K562 (cell line): Measurements from ENCODE around the gene CARD14. TPM values are rescaled to one million over a fixed set of nuclear protein-coding genes. Genes with fewer than 3 reads are reported as not detected.
A peak's percentile ranks its signal among the peaks of the same experiment; 100 is the strongest.

Experiments used
- ATAC-seq: fragments of 200-7000 bp; cut with Tn5 transposase; 3 replicates; pipeline ENCODE4 v1.9.1; 2020; ENCODE audit warnings: moderate library complexity
- BruUV-seq: library from RNA; stranded (reverse); fragments of 400-500 nt; replicated peaks from 2 replicates; lab custom pipeline; 2021; lab: Mats Ljungman, UMichigan
- CTCF ChIA-PET: fragments of 300-600 bp; formaldehyde crosslinking; extraction: SDS; loops from one replicate; lab custom pipeline; 2021; ENCODE audit warnings: low intra/inter-chr PET ratio; lab: Yijun Ruan, JAX
- POLR2A ChIA-PET: fragments of 300-600, 350-650 bp; sonication (Branson Sonifier 250); formaldehyde crosslinking; extraction: SDS; loops from one replicate; lab custom pipeline; 2021; ENCODE audit warnings: antibody characterized with exemption, inconsistent platforms; lab: Yijun Ruan, JAX
- DNase-seq, 4 experiments: peaks; one replicate each; pipeline versions ENCODE4 v3.0.0 to v3.0.0-alpha.2; 2011 to 2018; ENCODE audit warnings: low spot score in 3 of 4, mixed read lengths in 3 of 4; ENCODE audit errors: extremely low read depth in 1 of 4
- FAIRE-seq: peaks from 2 replicates; lab custom pipeline; 2011; peaks lifted over from hg19 to GRCh38; lab: Jason Lieb, UNC
- H2AFZ ChIP-seq: 2 replicates; pipeline ENCODE4 v1.6.0; 2011; ENCODE audit warnings: low read depth, low read length, control low read depth, inconsistent platforms
- H3K27ac ChIP-seq: fragments of 200-600 bp; 3 replicates; pipeline ENCODE4 v1.8.0; 2011; ENCODE audit warnings: low read depth, mild to moderate bottlenecking, control low read depth, inconsistent platforms, low read length, moderate library complexity, mixed read lengths; ENCODE audit errors: extremely low read depth
- H3K27me3 ChIP-seq, 2 experiments: fragments of 300-600 bp in 1 of 2; 2 replicates in 1 of 2; 3 replicates in 1 of 2; pipeline versions ENCODE4 v1.6.0 to v1.8.0; 2011; ENCODE audit warnings: inconsistent platforms in 2 of 2, low read length in 2 of 2, mild to moderate bottlenecking in 1 of 2, mixed read lengths in 1 of 2, moderate library complexity in 1 of 2; ENCODE audit not compliant: control insufficient read depth in 2 of 2, insufficient read depth in 2 of 2
- H3K36me3 ChIP-seq: fragments of 300-600 bp; 3 replicates; pipeline ENCODE4 v1.8.0; 2011; ENCODE audit warnings: mild to moderate bottlenecking, low read length, inconsistent platforms; ENCODE audit not compliant: control insufficient read depth, insufficient read depth
- H3K4me1 ChIP-seq, 2 experiments: fragments of 200-600 bp in 1 of 2; replicated peaks in 1 of 2; 2 replicates in 1 of 2; 3 replicates in 1 of 2; pipeline versions ENCODE4 v1.5.1 to v1.8.0; 2011; ENCODE audit warnings: inconsistent platforms in 2 of 2, low read length in 2 of 2, mild to moderate bottlenecking in 1 of 2, mixed read lengths in 1 of 2, moderate library complexity in 1 of 2; ENCODE audit not compliant: control insufficient read depth in 2 of 2, insufficient read depth in 2 of 2
- H3K4me2 ChIP-seq: 2 replicates; pipeline ENCODE4 v1.6.1; 2011; ENCODE audit warnings: low read length, control low read depth, inconsistent platforms, mixed read lengths; ENCODE audit not compliant: insufficient read depth
- H3K4me3 ChIP-seq: fragments of 200-600 bp; sonication (generic), shearing (Covaris generic); 2 replicates; pipeline ENCODE4 v1.5.1; 2016; ENCODE audit warnings: control low read depth, inconsistent platforms
- H3K79me2 ChIP-seq: fragments of 200-600 bp; 3 replicates; pipeline ENCODE4 v1.8.0; 2011; ENCODE audit warnings: low read length, inconsistent platforms; ENCODE audit not compliant: control insufficient read depth, insufficient read depth
- H3K9ac ChIP-seq, 2 experiments: 2 replicates each; pipeline versions ENCODE4 v1.6.0 to v1.6.1; 2011; ENCODE audit warnings: low read depth in 2 of 2, low read length in 2 of 2, control low read depth in 1 of 2, inconsistent platforms in 1 of 2, mild to moderate bottlenecking in 1 of 2, mixed read lengths in 1 of 2; ENCODE audit not compliant: insufficient read depth in 1 of 2
- H3K9me1 ChIP-seq: one replicate; pipeline ENCODE4 v1.6.0; 2011; ENCODE audit warnings: inconsistent platforms, mild to moderate bottlenecking, low read length, moderate library complexity; ENCODE audit not compliant: control insufficient read depth, insufficient read depth
- H3K9me3 ChIP-seq: replicated peaks from 2 replicates; pipeline ENCODE4 v1.5.1; 2011; ENCODE audit warnings: low read depth, low read length, inconsistent platforms; ENCODE audit not compliant: control insufficient read depth, insufficient read depth
- H4K20me1 ChIP-seq: replicated peaks from 2 replicates; pipeline ENCODE4 v1.6.1; 2011; ENCODE audit warnings: low read length, inconsistent platforms, mixed read lengths; ENCODE audit not compliant: control insufficient read depth, insufficient read depth
- ADNP ChIP-seq: fragments of 200-800 bp; sonication (Bioruptor generic); IDR thresholded peaks from 2 replicates; pipeline ENCODE4 v1.6.1; 2016; ENCODE audit warnings: missing genetic modification characterization, missing compliant biosample characterization
- HDAC6 ChIP-seq: IDR thresholded peaks from 2 replicates; pipeline ENCODE4 v1.6.1; 2012; ENCODE audit warnings: low read depth, mild to moderate bottlenecking, control low read depth, inconsistent platforms, low read length, moderate library complexity
- KAT8 ChIP-seq: fragments of 450-650 bp; IDR thresholded peaks from 2 replicates; pipeline ENCODE4 v1.6.1; 2016; ENCODE audit warnings: low read depth, mild to moderate bottlenecking
- KDM2B ChIP-seq: fragments of 250-450 bp; sonication (Bioruptor Pico); IDR thresholded peaks from 2 replicates; pipeline ENCODE4 v1.8.0; 2021; ENCODE audit warnings: mild to moderate bottlenecking, moderate library complexity
- MCM5 ChIP-seq: fragments of 450-650 bp; IDR thresholded peaks from 2 replicates; pipeline ENCODE4 v1.6.1; 2016; ENCODE audit warnings: low read depth
- NFIC ChIP-seq: fragments of 450-650 bp; IDR thresholded peaks from 2 replicates; pipeline ENCODE4 v1.6.1; 2017; ENCODE audit warnings: mild to moderate bottlenecking, inconsistent platforms
- PTTG1 ChIP-seq: fragments of 450-650 bp; IDR thresholded peaks from 2 replicates; pipeline ENCODE4 v1.6.1; 2016; ENCODE audit warnings: low read depth, mild to moderate bottlenecking, missing genetic modification characterization, missing compliant biosample characterization
- SAFB2 ChIP-seq: fragments of 200-400 bp; formaldehyde crosslinking; IDR thresholded peaks from 2 replicates; pipeline ENCODE4 v1.6.1; 2018; ENCODE audit warnings: borderline replicate concordance, low read length, low read depth, moderate library complexity; ENCODE audit not compliant: severe bottlenecking
- SIRT6 ChIP-seq: IDR thresholded peaks from one replicate; pipeline ENCODE4 v1.6.1; 2012; ENCODE audit warnings: low read depth, mild to moderate bottlenecking, control low read depth, inconsistent platforms, low read length, moderate library complexity
- WGBS: fragments of 100-300 bp; shearing (Covaris generic); methylation state at CpG from one replicate; pipeline ENCODE4 v1.1.6; 2016; ENCODE audit warnings: low coverage, mixed read lengths; ENCODE audit not compliant: insufficient coverage; ENCODE audit errors: missing lambda C conversion rate; 5-methylcytosine and 5-hydroxymethylcytosine counted together
- in situ Hi-C: fragments of 300-500 bp; cut with MboI; formaldehyde crosslinking; loops from 4 replicates; pipeline ENCODE4 v1.15.0; 2018; ENCODE audit warnings: inconsistent platforms, mixed read lengths
- intact Hi-C: fragments of 100-400 bp; cut with micrococcal nuclease; formaldehyde crosslinking; loops from 2 replicates; pipeline ENCODE4 v1.14.2; 2022
- polyA plus RNA-seq, 8 experiments: library from polyadenylated mRNA; depleted of rRNA in 4 of 8; stranded (reverse) in 5 of 8; unstranded in 3 of 8; fragments of >200 nt; fragmentation: Nextera tagmentation in 2 of 8; fragmentation: Illumina TruSeq in 1 of 8; extraction: Ambion mirVana in 2 of 8; extraction: Trizol in 1 of 8; gene quantifications; 2 replicates each; pipeline versions ENCODE4 v1.2.1 to v1.2.3, GENCODE V29; 2011 to 2014; ENCODE audit warnings: inconsistent platforms in 1 of 8, missing spikeins in 1 of 8
- total RNA-seq, 7 experiments: library from RNA; depleted of rRNA in 6 of 7; stranded (reverse); fragments of >200 nt in 6 of 7; fragmentation: Illumina TruSeq in 2 of 7; extraction: Trizol in 2 of 7; gene quantifications; 2 replicates each; pipeline versions ENCODE4 v1.2.1 to v1.2.3, GENCODE V29; 2011 to 2021; ENCODE audit warnings: low replicate concordance in 1 of 7
- TF ChIP-seq, protein P1 (sequence below): sonication (generic); formaldehyde crosslinking; IDR thresholded peaks from 2 replicates; pipeline ENCODE4 v1.8.0; 2022; ENCODE audit warnings: missing genetic modification reagents, mild to moderate bottlenecking, borderline replicate concordance
- TF ChIP-seq, protein P2 (sequence below): fragments of 450-650 bp; IDR thresholded peaks from one replicate; pipeline ENCODE4 v1.6.1; 2018; ENCODE audit warnings: mild to moderate bottlenecking, moderate library complexity; ENCODE audit not compliant: partially characterized antibody
- TF ChIP-seq, protein P3 (sequence below): IDR thresholded peaks from 2 replicates; pipeline ENCODE4 v1.6.1; 2012; ENCODE audit warnings: low read depth, low read length, improper control_type of control experiment, borderline replicate concordance
- TF ChIP-seq, protein P4 (sequence below): sonication (generic); formaldehyde crosslinking; IDR thresholded peaks from 2 replicates; pipeline ENCODE4 v1.8.1; 2023; ENCODE audit warnings: mild to moderate bottlenecking, missing genetic modification reagents

CARD14 gene
- total and polyA plus RNA-seq, 9 of the 15 experiments (the other 6 are each of a cell fraction or from before 2014, with no cell fraction given): not detected

DNA sequence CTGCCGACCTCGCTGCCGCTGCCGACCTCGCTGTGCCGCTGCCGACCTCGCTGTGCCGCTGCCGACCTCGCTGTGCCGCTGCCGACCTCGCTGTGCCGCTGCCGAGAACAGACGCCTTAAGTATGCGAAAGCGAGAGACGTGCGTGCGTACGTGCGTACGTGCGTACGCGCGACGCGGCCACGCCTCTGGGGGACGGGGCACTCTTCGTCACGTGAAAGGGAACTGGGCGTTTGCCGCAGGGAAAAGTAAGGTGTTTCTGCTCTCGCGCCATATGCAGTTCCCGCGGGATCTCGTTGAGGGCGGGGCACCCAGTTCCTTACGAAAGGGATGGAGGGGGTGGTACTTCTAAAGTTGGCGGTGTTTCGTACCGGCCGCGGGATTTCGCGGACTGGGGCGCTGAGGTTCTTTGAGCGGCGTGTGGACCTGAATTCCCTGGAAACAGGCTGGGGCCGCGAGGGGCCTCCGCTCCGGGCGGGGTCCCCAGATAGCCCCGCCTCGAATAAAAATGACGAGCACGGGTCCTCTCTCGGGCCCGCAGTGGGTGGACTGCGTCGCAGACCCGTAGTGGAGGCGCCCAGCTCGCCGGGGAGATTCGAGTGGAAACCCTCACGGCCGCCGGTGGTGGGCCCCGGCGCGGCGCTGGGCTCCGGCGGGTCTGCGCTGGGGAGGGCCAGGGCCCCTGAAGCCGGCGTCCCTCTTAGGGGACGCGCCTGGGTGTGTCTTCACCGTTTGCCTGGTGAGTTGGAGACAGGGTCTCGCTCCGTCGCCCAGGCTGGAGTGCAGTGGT is 22.6 kb upstream of the CARD14 start, which contains the start of gene EIF4A3:
EIF4A3 (minus strand) TSS at position 94 of the 788 bp plus-strand sequence. CDS start 167 bp downstream, outside the sequence.
- Histone ChIP-seq H3K9me3 (no peaks in the 10 kb centered on the region), H2AFZ (peak within 1 kb of the TSS; percentile 81), H3K9ac (peak within 1 kb of the TSS; percentile 90 to 99), H3K9me1 (no peaks in the 10 kb centered on the region), H3K79me2 (peaks cover 54% of the 10 kb centered on the region), H3K27ac (peak within 1 kb of the TSS; percentile 86), H3K4me2 (peak within 1 kb of the TSS; percentile 83), H4K20me1 (peaks cover 13% of the 10 kb centered on the region), H3K4me1 (peaks cover 13 to 17% of the 10 kb centered on the region in 2 experiments; a peak in 4 of 5 replicates), H3K4me3 (peak within 1 kb of the TSS; percentile 95), H3K36me3 (peaks cover 35% of the 10 kb centered on the region), H3K27me3 (no peaks in the 10 kb centered on the region)
- peak; percentile 100 for FAIRE-seq
- ChIA-PET CTCF (no interaction called here), POLR2A (interaction anchor here (0.6 to 3.8 kb wide), 5 partner anchors 16 to 114 kb away, joined by 3 to 24 read pairs (median 3); no protein-coding TSS in a partner anchor)
- ATAC-seq: peak; percentile 96
- in situ Hi-C loops: no loop called here
- peak; percentile 90 to 99 (median 95) for DNase-seq
- BruUV-seq: TSS peak; percentile 88
- intact Hi-C loops: no loop called here
- WGBS: under 1% methylated on average over 73 of the region's 90 CpGs
- TF ChIP-seq MCM5 (no peak), PTTG1 (tag) (no peak), SIRT6 (no peak), ADNP (tag) (no peak), KDM2B (CRISPR knock-in tag) (0 out of 2 replicates have a peak, but pooled peaks have one; percentile 67), NFIC (no peak), KAT8 (no peak), SAFB2 (no peak), HDAC6 (no peak)
- TF ChIP-seq, protein P1, sequence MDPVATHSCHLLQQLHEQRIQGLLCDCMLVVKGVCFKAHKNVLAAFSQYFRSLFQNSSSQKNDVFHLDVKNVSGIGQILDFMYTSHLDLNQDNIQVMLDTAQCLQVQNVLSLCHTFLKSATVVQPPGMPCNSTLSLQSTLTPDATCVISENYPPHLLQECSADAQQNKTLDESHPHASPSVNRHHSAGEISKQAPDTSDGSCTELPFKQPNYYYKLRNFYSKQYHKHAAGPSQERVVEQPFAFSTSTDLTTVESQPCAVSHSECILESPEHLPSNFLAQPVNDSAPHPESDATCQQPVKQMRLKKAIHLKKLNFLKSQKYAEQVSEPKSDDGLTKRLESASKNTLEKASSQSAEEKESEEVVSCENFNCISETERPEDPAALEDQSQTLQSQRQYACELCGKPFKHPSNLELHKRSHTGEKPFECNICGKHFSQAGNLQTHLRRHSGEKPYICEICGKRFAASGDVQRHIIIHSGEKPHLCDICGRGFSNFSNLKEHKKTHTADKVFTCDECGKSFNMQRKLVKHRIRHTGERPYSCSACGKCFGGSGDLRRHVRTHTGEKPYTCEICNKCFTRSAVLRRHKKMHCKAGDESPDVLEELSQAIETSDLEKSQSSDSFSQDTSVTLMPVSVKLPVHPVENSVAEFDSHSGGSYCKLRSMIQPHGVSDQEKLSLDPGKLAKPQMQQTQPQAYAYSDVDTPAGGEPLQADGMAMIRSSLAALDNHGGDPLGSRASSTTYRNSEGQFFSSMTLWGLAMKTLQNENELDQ: no peak
- TF ChIP-seq, protein P2, sequence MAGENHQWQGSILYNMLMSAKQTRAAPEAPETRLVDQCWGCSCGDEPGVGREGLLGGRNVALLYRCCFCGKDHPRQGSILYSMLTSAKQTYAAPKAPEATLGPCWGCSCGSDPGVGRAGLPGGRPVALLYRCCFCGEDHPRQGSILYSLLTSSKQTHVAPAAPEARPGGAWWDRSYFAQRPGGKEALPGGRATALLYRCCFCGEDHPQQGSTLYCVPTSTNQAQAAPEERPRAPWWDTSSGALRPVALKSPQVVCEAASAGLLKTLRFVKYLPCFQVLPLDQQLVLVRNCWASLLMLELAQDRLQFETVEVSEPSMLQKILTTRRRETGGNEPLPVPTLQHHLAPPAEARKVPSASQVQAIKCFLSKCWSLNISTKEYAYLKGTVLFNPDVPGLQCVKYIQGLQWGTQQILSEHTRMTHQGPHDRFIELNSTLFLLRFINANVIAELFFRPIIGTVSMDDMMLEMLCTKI: no peak
- TF ChIP-seq, protein P3, sequence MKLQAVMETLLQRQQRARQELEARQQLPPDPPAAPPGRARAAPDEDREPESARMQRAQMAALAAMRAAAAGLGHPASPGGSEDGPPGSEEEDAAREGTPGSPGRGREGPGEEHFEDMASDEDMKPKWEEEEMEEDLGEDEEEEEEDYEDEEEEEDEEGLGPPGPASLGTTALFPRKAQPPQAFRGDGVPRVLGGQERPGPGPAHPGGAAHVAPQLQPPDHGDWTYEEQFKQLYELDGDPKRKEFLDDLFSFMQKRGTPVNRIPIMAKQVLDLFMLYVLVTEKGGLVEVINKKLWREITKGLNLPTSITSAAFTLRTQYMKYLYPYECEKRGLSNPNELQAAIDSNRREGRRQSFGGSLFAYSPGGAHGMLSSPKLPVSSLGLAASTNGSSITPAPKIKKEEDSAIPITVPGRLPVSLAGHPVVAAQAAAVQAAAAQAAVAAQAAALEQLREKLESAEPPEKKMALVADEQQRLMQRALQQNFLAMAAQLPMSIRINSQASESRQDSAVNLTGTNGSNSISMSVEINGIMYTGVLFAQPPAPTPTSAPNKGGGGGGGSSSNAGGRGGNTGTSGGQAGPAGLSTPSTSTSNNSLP: no peak
- TF ChIP-seq, protein P4, sequence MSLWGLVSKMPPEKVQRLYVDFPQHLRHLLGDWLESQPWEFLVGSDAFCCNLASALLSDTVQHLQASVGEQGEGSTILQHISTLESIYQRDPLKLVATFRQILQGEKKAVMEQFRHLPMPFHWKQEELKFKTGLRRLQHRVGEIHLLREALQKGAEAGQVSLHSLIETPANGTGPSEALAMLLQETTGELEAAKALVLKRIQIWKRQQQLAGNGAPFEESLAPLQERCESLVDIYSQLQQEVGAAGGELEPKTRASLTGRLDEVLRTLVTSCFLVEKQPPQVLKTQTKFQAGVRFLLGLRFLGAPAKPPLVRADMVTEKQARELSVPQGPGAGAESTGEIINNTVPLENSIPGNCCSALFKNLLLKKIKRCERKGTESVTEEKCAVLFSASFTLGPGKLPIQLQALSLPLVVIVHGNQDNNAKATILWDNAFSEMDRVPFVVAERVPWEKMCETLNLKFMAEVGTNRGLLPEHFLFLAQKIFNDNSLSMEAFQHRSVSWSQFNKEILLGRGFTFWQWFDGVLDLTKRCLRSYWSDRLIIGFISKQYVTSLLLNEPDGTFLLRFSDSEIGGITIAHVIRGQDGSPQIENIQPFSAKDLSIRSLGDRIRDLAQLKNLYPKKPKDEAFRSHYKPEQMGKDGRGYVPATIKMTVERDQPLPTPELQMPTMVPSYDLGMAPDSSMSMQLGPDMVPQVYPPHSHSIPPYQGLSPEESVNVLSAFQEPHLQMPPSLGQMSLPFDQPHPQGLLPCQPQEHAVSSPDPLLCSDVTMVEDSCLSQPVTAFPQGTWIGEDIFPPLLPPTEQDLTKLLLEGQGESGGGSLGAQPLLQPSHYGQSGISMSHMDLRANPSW (CRISPR knock-in tag): no peak
